HG03469 (cell line): ENCODE results near the gene ABCC6.
"Not testable (repeated sequence)": the region's sequence is repeated elsewhere in the genome, so short reads cannot be mapped to it uniquely, and the experiment has no call there.

ENCODE experiments used
- ATAC-seq: cut with Tn5 transposase; IDR thresholded peaks from one replicate; pipeline ENCODE4 v1.9.1; 2021; ENCODE audit warnings: mild to moderate bottlenecking, moderate library complexity, moderate number of reproducible peaks; ENCODE audit not compliant: unreplicated experiment

ABCC6 gene

GRCh38 chr16:16190966-16191365, 32.3 kb downstream of the ABCC6 start:
- not testable (repeated sequence) for ATAC-seq

GRCh38 chr16:16190546-16190945, 32.7 kb downstream of the ABCC6 start:
- ATAC-seq: no peak

GRCh38 chr16:16189842-16190241, 33.5 kb downstream of the ABCC6 start:
- ATAC-seq: no peak

GRCh38 chr16:16188827-16189226, 34.5 kb downstream of the ABCC6 start:
- ATAC-seq: no peak

- no peak for ATAC-seq
These were observed 36.5 kb downstream of the ABCC6 start for GRCh38 chr16:16186820-16187219.

- no peak for ATAC-seq
These were observed 38.2 kb downstream of the ABCC6 start for GRCh38 chr16:16185095-16185494.

GRCh38 chr16:16184594-16184993, 38.7 kb downstream of the ABCC6 start:
- ATAC-seq: no peak

GRCh38 chr16:16183562-16183961, 39.7 kb downstream of the ABCC6 start:
- ATAC-seq: no peak

- no peak for ATAC-seq
These were observed 40.4 kb downstream of the ABCC6 start for GRCh38 chr16:16182918-16183317.

GRCh38 chr16:16181748-16182147, 41.5 kb downstream of the ABCC6 start:
- ATAC-seq: not testable (repeated sequence)

GRCh38 chr16:16178455-16179162, 44.7 kb downstream of the ABCC6 start:
- ATAC-seq: no peak

GRCh38 chr16:16176328-16176727, 47.0 kb downstream of the ABCC6 start:
- no peak for ATAC-seq

- ATAC-seq: no peak
These were observed 48.0 kb downstream of the ABCC6 start for GRCh38 chr16:16175296-16175695.

- no peak for ATAC-seq
These were observed 50.3 kb downstream of the ABCC6 start for GRCh38 chr16:16172991-16173390.

- ATAC-seq: no peak
These were observed 51.9 kb downstream of the ABCC6 start for GRCh38 chr16:16171332-16171919.

GRCh38 chr16:16169615-16170014, 53.7 kb downstream of the ABCC6 start:
- ATAC-seq: no peak

- ATAC-seq: no peak
These were observed 54.9 kb downstream of the ABCC6 start for GRCh38 chr16:16168431-16168830.

GRCh38 chr16:16167927-16168326, 55.4 kb downstream of the ABCC6 start:
- ATAC-seq: no peak

- ATAC-seq: no peak
These were observed 56.3 kb downstream of the ABCC6 start for GRCh38 chr16:16166949-16167348.

- no peak for ATAC-seq
These were observed 57.2 kb downstream of the ABCC6 start for GRCh38 chr16:16166085-16166484.

- ATAC-seq: no peak
These were observed 59.1 kb downstream of the ABCC6 start for GRCh38 chr16:16164243-16164642.

GRCh38 chr16:16163571-16163970, 59.7 kb downstream of the ABCC6 start:
- no peak for ATAC-seq

- ATAC-seq: no peak
These were observed 60.2 kb downstream of the ABCC6 start for GRCh38 chr16:16163109-16163508.
